ENCODE results near the gene ACTL10.
"Not testable (repeated sequence)": the region's sequence is repeated elsewhere in the genome, so short reads cannot be mapped to it uniquely, and the experiment has no call there.

The ACTL10 gene

GRCh38 chr20:33666293-33667244, at the start of gene ACTL10:
Gene ACTL10 (plus strand): TSS chr20:33666943. CDS start chr20:33667498, 555 bp downstream.
- peak within 1 kb of the TSS; percentile 9 to 90 (median 73) for H3K27ac ChIP-seq
- peak within 1 kb of the TSS; percentile 39 to 68 (median 58) for H3K4me3 ChIP-seq

DNA sequence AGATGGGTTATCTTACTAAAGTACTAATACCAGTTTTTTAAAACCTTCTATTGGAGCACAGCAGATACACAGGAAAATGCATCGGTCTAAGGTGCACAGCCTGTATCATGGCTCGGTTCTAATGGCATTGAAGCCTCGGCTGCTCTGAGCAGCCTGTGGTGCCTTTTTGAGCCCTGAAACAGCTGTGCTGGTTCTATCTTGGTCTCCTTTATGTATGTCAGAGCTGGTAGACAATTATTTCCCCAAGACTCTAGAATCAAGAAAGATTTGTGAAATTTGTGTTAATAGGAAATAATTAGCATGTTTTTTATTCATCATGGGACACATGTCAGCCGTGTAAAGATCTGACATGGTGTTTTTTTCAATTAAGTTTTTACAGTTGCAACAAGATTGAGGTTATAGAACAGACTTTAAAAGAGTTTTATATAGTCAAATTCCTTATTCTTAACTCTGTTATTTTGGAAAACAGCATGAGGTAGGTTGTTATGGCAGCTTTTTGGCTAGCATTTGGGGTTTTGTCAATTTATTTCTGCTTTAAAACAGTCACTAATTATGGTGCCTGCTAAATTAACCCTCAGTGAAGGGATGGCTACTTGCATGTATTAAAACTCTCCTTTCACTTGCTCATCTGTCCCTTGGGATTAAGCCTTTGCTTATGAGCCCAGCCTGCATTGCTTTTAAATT, 44.9 kb upstream of the ACTL10 start:
- no peak overlapping the region for H3K4me3 ChIP-seq
- H3K27ac ChIP-seq, result no peak overlapping the region

DNA sequence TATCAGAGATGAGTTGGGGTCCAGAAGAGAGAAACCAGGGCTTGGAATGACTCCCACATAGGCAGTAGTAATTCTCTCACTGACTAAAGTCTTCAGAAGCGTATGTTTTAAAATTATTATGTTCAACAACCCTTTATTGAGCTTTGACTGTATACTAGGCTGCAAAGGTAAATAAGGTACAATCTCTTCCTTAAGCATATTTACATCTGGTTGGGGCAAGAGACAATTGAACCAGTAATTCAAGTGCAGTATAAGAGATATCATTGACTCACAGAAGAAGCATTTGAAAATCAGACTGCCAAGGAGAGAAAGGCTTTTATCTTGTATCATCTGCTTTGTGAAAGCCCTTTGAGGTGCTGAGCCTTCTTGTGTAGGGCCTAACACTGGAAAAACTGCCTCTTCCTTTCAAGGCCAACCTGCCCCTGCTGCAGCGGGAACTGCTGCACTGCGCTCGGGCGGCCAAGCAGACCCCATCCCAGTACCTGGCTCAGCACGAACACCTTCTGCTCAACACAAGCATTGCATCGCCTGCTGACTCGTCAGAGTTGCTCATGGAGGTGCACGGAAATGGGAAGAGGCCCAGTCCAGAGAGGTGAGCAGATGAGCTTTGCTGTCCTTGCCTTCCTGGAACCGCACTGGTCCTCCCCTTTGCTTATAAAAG, 43.9 kb upstream of the ACTL10 start:
- no peak overlapping the region for H3K27ac ChIP-seq
- no peak overlapping the region for H3K4me3 ChIP-seq

- Histone ChIP-seq H3K27ac (peak overlapping the region in 2 of 21 experiments; percentile 7 to 38), H3K4me3 (no peak overlapping the region)
Measured at GRCh38 chr20:33624399-33624798, 42.3 kb upstream of the ACTL10 start.

DNA sequence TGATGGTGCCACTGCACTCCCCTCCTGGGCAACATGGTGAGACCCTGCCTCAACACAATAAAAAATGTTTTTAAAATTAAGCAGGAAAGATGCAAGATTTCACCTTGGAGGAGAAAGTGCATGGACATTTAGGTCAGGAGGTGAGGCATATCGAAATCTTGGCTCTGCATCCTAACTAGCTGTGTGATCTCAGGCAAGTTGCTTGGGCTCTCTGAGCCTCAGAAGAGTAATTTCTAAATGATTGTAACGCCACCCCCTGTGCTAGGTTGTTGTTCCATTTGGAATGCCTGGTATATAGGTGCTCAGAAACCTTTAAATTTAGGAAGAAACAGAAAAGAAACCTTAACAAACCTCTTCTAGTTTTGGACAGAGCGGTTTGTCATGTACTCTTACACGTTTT, 40.6 kb upstream of the ACTL10 start:
- H3K27ac ChIP-seq, result no peak overlapping the region

GRCh38 chr20:33627577-33628216, 39.0 kb upstream of the ACTL10 start:
- no peak overlapping the region for H3K4me3 ChIP-seq

More for the DNA sequence above, 40.6 kb upstream of the ACTL10 start:
- no peak overlapping the region for H3K4me3 ChIP-seq

DNA sequence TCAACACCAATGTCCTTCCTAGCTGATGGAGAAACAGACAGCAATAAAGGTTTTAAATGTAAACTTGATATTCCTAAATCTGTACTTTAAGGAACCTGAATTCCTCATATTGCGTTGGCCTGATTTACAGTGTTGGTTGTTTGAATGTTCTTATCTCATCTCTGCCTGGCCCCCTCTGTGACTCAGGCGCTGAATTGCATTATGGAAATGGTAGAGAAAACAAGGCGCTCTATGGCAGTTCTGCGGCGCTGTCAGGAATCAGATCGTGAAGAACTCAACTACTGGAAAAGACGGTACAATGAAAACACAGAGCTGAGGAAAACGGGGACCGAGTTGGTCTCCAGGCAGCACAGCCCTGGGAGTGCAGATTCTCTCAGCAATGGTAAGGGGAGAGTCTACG, 37.2 kb upstream of the ACTL10 start:
- H3K27ac ChIP-seq, result no peak overlapping the region
- H3K4me3 ChIP-seq, result no peak overlapping the region

More at GRCh38 chr20:33627577-33628216, 39.0 kb upstream of the ACTL10 start:
- H3K27ac ChIP-seq, result no peak overlapping the region

DNA sequence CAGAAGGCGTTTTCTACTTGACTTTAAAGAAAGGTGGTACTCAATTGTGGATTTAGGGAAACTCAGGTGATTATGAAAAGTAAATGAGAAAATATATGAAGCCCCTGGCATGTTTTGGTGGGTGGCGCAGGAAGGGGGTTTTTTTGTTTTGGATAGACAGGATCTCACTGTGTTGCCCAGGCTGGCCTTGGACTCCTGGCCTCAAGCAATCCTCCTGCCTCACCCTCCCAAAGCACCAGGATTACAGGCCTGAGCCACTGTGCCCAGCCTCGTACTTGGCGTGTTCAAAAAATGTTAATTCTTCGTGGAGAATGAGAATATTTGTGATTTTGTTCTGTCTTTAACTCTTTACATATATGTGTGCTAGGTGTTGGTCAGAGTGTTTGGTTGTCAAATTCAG, 36.8 kb upstream of the ACTL10 start:
- Histone ChIP-seq H3K27ac (no peak overlapping the region), H3K4me3 (no peak overlapping the region)

- H3K27ac ChIP-seq, result no peak overlapping the region
- no peak overlapping the region for H3K4me3 ChIP-seq
Measured at GRCh38 chr20:33630507-33630906, 36.2 kb upstream of the ACTL10 start.

- not testable (repeated sequence) for H3K4me3 ChIP-seq, H3K27ac ChIP-seq
Measured at GRCh38 chr20:33631910-33632309, 34.8 kb upstream of the ACTL10 start.

DNA sequence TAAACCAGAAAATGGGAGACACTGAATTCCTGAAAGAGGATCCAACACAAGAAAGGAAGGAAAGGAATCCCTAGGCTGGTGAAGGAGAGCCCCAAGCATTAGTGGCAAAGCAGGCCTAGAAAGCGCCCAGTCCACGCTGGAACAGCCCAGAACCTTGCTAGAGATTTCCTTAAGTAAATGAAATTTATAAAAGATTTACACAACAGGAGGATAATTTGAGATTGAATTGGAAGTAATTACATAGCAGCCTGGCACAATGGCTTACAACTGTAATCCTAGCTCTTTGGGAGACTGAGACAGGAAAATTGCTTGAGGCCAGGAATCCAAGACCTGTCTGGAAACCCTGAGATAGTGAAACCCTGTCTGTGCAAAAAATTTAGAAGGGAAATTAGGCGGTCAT, 31.4 kb upstream of the ACTL10 start:
- Histone ChIP-seq H3K4me3 (no peak overlapping the region), H3K27ac (no peak overlapping the region)

- Histone ChIP-seq H3K4me3 (no peak overlapping the region), H3K27ac (no peak overlapping the region)
Measured at GRCh38 chr20:33636776-33637175, 30.0 kb upstream of the ACTL10 start.

GRCh38 chr20:33640287-33640686, 26.5 kb upstream of the ACTL10 start:
- H3K27ac ChIP-seq, result no peak overlapping the region
- no peak overlapping the region for H3K4me3 ChIP-seq

GRCh38 chr20:33644313-33645071, 22.3 kb upstream of the ACTL10 start:
- Histone ChIP-seq H3K27ac (no peak overlapping the region), H3K4me3 (no peak overlapping the region)

DNA sequence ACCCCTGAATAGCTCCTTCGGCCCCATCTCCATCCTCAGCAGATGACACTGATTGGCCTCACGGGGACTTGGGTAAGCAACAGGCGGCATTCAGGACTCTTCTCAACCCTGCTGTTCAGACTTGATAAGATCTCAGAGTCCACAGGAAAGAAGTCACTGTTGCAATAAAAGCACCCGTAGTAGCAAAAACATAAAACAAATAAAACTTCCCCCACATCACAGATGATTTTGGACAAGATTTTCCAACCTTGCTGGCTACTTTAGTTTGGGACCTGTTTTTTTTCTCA, 21.7 kb upstream of the ACTL10 start:
- Histone ChIP-seq H3K4me3 (no peak overlapping the region), H3K27ac (no peak overlapping the region)

GRCh38 chr20:33645396-33645795, 21.3 kb upstream of the ACTL10 start:
- H3K27ac ChIP-seq, result no peak overlapping the region

DNA sequence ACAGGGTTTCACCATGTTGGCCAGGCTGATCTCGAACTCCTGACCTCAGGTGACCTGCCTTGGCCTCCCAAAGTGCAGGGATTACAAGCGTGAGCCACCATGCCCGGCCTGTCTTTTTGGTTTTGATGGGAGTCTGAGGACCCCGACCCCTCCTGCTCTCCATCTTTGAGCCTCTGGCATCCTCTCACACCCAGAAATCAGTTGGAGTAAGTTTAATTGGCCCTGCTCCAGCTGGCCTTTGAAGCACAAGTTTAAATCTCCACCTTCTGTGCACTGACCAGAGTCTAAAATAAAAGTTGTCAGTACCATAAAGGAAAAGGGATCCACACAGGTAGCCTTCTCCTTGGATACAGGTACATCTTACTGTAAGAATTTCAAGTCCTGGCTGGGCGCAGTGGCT, 20.6 kb upstream of the ACTL10 start:
- Histone ChIP-seq H3K4me3 (no peak overlapping the region), H3K27ac (no peak overlapping the region)

More at GRCh38 chr20:33645396-33645795, 21.3 kb upstream of the ACTL10 start:
- H3K4me3 ChIP-seq, result no peak overlapping the region

DNA sequence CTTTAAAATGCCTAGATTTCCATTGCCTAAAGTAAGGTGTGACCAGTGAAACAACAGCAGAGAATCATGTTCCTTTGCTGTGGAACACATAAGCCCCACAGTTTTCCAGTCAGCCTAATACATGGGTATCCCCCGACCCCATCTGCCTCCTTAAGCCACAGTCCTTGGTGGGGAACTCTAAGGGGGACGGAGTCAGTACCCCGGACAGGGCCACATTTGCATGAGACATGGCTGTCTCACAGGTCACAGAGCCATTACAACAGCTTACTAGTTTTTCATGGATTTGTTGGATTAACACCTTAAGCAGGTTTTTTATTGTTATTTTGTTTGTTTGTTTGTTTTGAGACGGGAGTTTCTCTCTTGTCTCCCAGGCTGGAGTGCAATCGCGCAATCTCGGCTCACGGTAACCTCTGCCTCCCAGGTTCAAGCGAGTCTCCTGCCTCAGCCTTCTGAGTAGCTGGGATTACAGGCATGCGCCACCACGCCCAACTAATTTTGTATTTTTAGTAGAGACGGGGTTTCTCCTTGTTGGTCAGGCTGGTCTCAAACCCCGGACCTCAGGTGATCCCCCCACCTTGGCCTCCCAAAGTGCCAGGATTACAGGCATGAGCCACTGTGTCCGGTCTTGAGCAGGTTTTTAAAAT, 19.7 kb upstream of the ACTL10 start:
- Histone ChIP-seq H3K4me3 (peak overlapping the region in 1 of 7 experiments; percentile 4), H3K27ac (peak overlapping the region in 15 of 21 experiments; percentile 6 to 68 (median 51))
